GM12878 (cell line): ENCODE measurements around the gene NRSN1.

Source experiments
- CBFB ChIP-seq: IDR thresholded peaks from 2 replicates; pipeline ENCODE4 v1.6.1; 2016; ENCODE audit warnings: antibody characterized with exemption, low read depth
- CHD4 ChIP-seq: fragments of 200-600 bp; sonication (generic); IDR thresholded peaks from 2 replicates; pipeline ENCODE4 v1.6.1; 2016; ENCODE audit warnings: mild to moderate bottlenecking
- CREB1 ChIP-seq: IDR thresholded peaks from 2 replicates; pipeline ENCODE4 v1.6.1; 2012; ENCODE audit warnings: low read depth, mild to moderate bottlenecking, inconsistent platforms
- MTA3 ChIP-seq: IDR thresholded peaks from 2 replicates; pipeline ENCODE4 v1.6.1; 2012; ENCODE audit warnings: low read length, inconsistent platforms, borderline replicate concordance
- SMAD5 ChIP-seq: IDR thresholded peaks from 2 replicates; pipeline ENCODE4 v1.6.1; 2016; ENCODE audit warnings: antibody characterized with exemption, low read depth
- TF ChIP-seq, protein P1 (sequence below), 3 experiments: IDR thresholded peaks in 2 of 3; conservative IDR thresholded peaks in 1 of 3; 2 replicates each; pipeline ENCODE4 v1.5.1; 2011; ENCODE audit warnings: low read depth in 3 of 3, low read length in 3 of 3, mild to moderate bottlenecking in 3 of 3, control low read depth in 2 of 3, moderate library complexity in 2 of 3, inconsistent platforms in 1 of 3, mixed read lengths in 1 of 3; ENCODE audit not compliant: control insufficient read depth in 2 of 3, insufficient read depth in 1 of 3; ENCODE audit errors: extremely low read depth in 1 of 3
- TF ChIP-seq, protein P2 (sequence below): IDR thresholded peaks from 2 replicates; pipeline ENCODE4 v1.6.1; 2012; ENCODE audit warnings: mild to moderate bottlenecking, low read depth, low read length
- TF ChIP-seq, protein P3 (sequence below): IDR thresholded peaks from 2 replicates; pipeline ENCODE4 v1.6.1; 2011; ENCODE audit warnings: borderline replicate concordance, low read depth, mild to moderate bottlenecking, moderate library complexity, low read length; ENCODE audit not compliant: insufficient read depth, poor library complexity, severe bottlenecking
- TF ChIP-seq, protein P4 (sequence below): IDR thresholded peaks from 2 replicates; pipeline ENCODE4 v1.6.1; 2012; ENCODE audit warnings: low read depth, low read length, improper control_type of control experiment
- TF ChIP-seq, protein P5 (sequence below): fragments of 150-350 bp; IDR thresholded peaks from 2 replicates; pipeline ENCODE4 v1.6.1; 2014; ENCODE audit warnings: mild to moderate bottlenecking, low read depth, low read length
- TF ChIP-seq, protein P6 (sequence below): IDR thresholded peaks from 2 replicates; pipeline ENCODE4 v1.6.1; 2011; ENCODE audit warnings: mild to moderate bottlenecking, low read depth, low read length, moderate library complexity; ENCODE audit not compliant: insufficient replicate concordance

DNA sequence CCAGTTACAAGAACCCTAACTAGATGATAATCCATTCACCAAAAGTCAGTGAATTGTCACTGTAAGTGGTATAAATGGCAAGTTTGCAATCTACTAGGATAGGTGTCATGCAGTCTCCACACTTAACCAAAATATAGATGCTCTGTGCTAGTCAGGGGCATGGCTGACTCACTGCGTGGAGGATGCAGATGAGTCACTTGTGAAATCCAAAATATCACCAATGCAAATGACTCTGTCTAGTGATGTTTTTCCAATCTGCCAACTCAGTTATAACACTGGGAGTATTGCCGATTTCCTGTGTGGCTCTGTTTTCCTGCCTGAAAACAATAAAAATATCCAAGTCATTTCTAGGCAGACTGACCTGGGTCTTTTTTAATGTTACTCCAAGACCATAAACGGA is 47.8 kb upstream of the NRSN1 start:
- TF ChIP-seq, protein P1, sequence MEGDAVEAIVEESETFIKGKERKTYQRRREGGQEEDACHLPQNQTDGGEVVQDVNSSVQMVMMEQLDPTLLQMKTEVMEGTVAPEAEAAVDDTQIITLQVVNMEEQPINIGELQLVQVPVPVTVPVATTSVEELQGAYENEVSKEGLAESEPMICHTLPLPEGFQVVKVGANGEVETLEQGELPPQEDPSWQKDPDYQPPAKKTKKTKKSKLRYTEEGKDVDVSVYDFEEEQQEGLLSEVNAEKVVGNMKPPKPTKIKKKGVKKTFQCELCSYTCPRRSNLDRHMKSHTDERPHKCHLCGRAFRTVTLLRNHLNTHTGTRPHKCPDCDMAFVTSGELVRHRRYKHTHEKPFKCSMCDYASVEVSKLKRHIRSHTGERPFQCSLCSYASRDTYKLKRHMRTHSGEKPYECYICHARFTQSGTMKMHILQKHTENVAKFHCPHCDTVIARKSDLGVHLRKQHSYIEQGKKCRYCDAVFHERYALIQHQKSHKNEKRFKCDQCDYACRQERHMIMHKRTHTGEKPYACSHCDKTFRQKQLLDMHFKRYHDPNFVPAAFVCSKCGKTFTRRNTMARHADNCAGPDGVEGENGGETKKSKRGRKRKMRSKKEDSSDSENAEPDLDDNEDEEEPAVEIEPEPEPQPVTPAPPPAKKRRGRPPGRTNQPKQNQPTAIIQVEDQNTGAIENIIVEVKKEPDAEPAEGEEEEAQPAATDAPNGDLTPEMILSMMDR (IDR thresholded peaks at IDR 0.05 in 2 of 3, conservative IDR thresholded peaks at IDR 0.05 in 1 of 3; ENCODE audit: control insufficient read depth in 2 of 3, extremely low read depth in 1 of 3, insufficient read depth in 1 of 3, low read depth in 3 of 3, low read length in 3 of 3), result no peak
- no peak for TF ChIP-seq MTA3
- no peak for TF ChIP-seq SMAD5
- no peak for TF ChIP-seq CREB1
- TF ChIP-seq, protein P2, sequence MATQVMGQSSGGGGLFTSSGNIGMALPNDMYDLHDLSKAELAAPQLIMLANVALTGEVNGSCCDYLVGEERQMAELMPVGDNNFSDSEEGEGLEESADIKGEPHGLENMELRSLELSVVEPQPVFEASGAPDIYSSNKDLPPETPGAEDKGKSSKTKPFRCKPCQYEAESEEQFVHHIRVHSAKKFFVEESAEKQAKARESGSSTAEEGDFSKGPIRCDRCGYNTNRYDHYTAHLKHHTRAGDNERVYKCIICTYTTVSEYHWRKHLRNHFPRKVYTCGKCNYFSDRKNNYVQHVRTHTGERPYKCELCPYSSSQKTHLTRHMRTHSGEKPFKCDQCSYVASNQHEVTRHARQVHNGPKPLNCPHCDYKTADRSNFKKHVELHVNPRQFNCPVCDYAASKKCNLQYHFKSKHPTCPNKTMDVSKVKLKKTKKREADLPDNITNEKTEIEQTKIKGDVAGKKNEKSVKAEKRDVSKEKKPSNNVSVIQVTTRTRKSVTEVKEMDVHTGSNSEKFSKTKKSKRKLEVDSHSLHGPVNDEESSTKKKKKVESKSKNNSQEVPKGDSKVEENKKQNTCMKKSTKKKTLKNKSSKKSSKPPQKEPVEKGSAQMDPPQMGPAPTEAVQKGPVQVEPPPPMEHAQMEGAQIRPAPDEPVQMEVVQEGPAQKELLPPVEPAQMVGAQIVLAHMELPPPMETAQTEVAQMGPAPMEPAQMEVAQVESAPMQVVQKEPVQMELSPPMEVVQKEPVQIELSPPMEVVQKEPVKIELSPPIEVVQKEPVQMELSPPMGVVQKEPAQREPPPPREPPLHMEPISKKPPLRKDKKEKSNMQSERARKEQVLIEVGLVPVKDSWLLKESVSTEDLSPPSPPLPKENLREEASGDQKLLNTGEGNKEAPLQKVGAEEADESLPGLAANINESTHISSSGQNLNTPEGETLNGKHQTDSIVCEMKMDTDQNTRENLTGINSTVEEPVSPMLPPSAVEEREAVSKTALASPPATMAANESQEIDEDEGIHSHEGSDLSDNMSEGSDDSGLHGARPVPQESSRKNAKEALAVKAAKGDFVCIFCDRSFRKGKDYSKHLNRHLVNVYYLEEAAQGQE, result no peak
- TF ChIP-seq CHD4, result no peak
- TF ChIP-seq, protein P3, sequence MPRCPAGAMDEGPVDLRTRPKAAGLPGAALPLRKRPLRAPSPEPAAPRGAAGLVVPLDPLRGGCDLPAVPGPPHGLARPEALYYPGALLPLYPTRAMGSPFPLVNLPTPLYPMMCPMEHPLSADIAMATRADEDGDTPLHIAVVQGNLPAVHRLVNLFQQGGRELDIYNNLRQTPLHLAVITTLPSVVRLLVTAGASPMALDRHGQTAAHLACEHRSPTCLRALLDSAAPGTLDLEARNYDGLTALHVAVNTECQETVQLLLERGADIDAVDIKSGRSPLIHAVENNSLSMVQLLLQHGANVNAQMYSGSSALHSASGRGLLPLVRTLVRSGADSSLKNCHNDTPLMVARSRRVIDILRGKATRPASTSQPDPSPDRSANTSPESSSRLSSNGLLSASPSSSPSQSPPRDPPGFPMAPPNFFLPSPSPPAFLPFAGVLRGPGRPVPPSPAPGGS, result no peak
- TF ChIP-seq, protein P4, sequence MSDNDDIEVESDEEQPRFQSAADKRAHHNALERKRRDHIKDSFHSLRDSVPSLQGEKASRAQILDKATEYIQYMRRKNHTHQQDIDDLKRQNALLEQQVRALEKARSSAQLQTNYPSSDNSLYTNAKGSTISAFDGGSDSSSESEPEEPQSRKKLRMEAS, result no peak
- TF ChIP-seq, protein P5, sequence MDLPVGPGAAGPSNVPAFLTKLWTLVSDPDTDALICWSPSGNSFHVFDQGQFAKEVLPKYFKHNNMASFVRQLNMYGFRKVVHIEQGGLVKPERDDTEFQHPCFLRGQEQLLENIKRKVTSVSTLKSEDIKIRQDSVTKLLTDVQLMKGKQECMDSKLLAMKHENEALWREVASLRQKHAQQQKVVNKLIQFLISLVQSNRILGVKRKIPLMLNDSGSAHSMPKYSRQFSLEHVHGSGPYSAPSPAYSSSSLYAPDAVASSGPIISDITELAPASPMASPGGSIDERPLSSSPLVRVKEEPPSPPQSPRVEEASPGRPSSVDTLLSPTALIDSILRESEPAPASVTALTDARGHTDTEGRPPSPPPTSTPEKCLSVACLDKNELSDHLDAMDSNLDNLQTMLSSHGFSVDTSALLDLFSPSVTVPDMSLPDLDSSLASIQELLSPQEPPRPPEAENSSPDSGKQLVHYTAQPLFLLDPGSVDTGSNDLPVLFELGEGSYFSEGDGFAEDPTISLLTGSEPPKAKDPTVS, result no peak
- TF ChIP-seq, protein P6, sequence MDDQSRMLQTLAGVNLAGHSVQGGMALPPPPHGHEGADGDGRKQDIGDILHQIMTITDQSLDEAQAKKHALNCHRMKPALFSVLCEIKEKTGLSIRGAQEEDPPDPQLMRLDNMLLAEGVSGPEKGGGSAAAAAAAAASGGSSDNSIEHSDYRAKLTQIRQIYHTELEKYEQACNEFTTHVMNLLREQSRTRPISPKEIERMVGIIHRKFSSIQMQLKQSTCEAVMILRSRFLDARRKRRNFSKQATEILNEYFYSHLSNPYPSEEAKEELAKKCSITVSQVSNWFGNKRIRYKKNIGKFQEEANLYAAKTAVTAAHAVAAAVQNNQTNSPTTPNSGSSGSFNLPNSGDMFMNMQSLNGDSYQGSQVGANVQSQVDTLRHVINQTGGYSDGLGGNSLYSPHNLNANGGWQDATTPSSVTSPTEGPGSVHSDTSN, result no peak
- TF ChIP-seq CBFB, result no peak
